Measurements from ENCODE around the gene ZFYVE28. TPM values are rescaled to one million over a fixed set of nuclear protein-coding genes. Genes with fewer than 3 reads are reported as not detected.

ZFYVE28 gene
- total and polyA plus RNA-seq, 12 donors: 4.3 to 24.6 (median 16.0) TPM

GRCh38 chr4:2443956-2444740, 25.7 kb upstream of the ZFYVE28 start:
- 89 to 94% (median 92%) methylated on average over 5 to 7 of the region's 7 CpGs for WGBS, 4 donors
- Histone ChIP-seq H3K4me3 (no peak overlapping the region), H3K9me3 (replicated peaks in 1 of 3) (no peaks in the 10 kb centered on the region), H3K4me1 (replicated peaks in 1 of 2) (no peaks in the 10 kb centered on the region), H3K27me3 (no peaks in the 10 kb centered on the region), H3K27ac (no peak overlapping the region), H3K36me3 (replicated peaks in 1 of 2) (no peaks in the 10 kb centered on the region)
- no peak for DNase-seq
- no peak for TF ChIP-seq POLR2A (IDR thresholded peaks at IDR 0.05)
- TF ChIP-seq CTCF (IDR thresholded peaks at IDR 0.05): no peak
- intact Hi-C loops (cut with DNase I): loop anchor here (5.0 kb wide), 1 partner anchor 227 kb away; no protein-coding TSS in a partner anchor

GRCh38 chr4:2443061-2443730, 24.8 kb upstream of the ZFYVE28 start:
- TF ChIP-seq POLR2A (IDR thresholded peaks at IDR 0.05): no peak
- no peak for TF ChIP-seq CTCF (IDR thresholded peaks at IDR 0.05)
- Histone ChIP-seq H3K27ac (no peak overlapping the region), H3K27me3 (no peaks in the 10 kb centered on the region), H3K4me1 (replicated peaks in 1 of 2) (no peaks in the 10 kb centered on the region), H3K36me3 (replicated peaks in 1 of 2) (no peaks in the 10 kb centered on the region), H3K9me3 (replicated peaks in 1 of 3) (no peaks in the 10 kb centered on the region), H3K4me3 (no peak overlapping the region)
- no peak for DNase-seq
- intact Hi-C loops (cut with DNase I): loop anchor here (5.0 kb wide), 1 partner anchor 226 kb away; no protein-coding TSS in a partner anchor
- WGBS, 4 donors: 81 to 86% (median 84%) methylated on average over 7 to 20 of the region's 20 CpGs

GRCh38 chr4:2442175-2442993, 23.9 kb upstream of the ZFYVE28 start:
- intact Hi-C loops (cut with DNase I): loop anchor here (5.0 kb wide), 1 partner anchor 225 kb away; no protein-coding TSS in a partner anchor
- TF ChIP-seq POLR2A (IDR thresholded peaks at IDR 0.05) (no peak), CTCF (IDR thresholded peaks at IDR 0.05) (no peak)

More at GRCh38 chr4:2442175-2442993, 23.9 kb upstream of the ZFYVE28 start:
- Histone ChIP-seq H3K36me3 (replicated peaks in 1 of 2) (no peaks in the 10 kb centered on the region), H3K4me3 (no peak overlapping the region), H3K27me3 (no peaks in the 10 kb centered on the region), H3K27ac (no peak overlapping the region), H3K9me3 (replicated peaks in 1 of 3) (no peaks in the 10 kb centered on the region), H3K4me1 (replicated peaks in 1 of 2) (no peaks in the 10 kb centered on the region)
- no peak for DNase-seq
- WGBS, 4 donors: 73 to 80% (median 75%) methylated on average over 10 to 20 of the region's 20 CpGs

All from adrenal gland (tissue), 12 donors.